ENCODE results near the gene CAPN12. TPM values are rescaled to one million over a fixed set of nuclear protein-coding genes. Genes with fewer than 3 reads are reported as not detected.
A peak's percentile ranks its signal among the peaks of the same experiment; 100 is the strongest.

CAPN12 gene
- total RNA-seq, 3 donors from 2014 or later (not counting 1 experiment from before 2014, with no cell fraction given) = 7.4 to 51.0 (median 26.7) TPM

- WGBS (ENCODE audit: insufficient coverage) = 94% methylated on average over 6 of the region's 6 CpGs
- H3K9me3 ChIP-seq (ENCODE audit: control insufficient read depth, insufficient read depth, low read length) = no peaks in the 10 kb centered on the region
- intact Hi-C loops (cut with micrococcal nuclease) = loop anchor here (5.0 kb wide), 1 partner anchor 36 kb away; no protein-coding TSS in a partner anchor
- DNase-seq (no peak), ATAC-seq (no peak)
- H3K4me3 ChIP-seq (ENCODE audit: low read length) = no peak overlapping the region
- peak overlapping the region; percentile 81 for H3K27ac ChIP-seq (ENCODE audit: low read length)
- H3K4me3 Mint-ChIP-seq = peak overlapping the region; percentile 70
- no peaks in the 10 kb centered on the region for H3K36me3 Mint-ChIP-seq
- H3K4me1 ChIP-seq (ENCODE audit: control insufficient read depth, insufficient read depth, low read length) = peaks cover 84% of the 10 kb centered on the region
- H3K27me3 Mint-ChIP-seq (ENCODE audit: low read depth in 2 of 2) = no peaks in the 10 kb centered on the region
- H3K27ac Mint-ChIP-seq = peak overlapping the region; percentile 89 to 93
- no peaks in the 10 kb centered on the region for H3K9me3 Mint-ChIP-seq
- no peak for TF ChIP-seq CTCF (IDR thresholded peaks at IDR 0.05)
- H3K36me3 ChIP-seq (ENCODE audit: control insufficient read depth, insufficient read depth, low read length) = peaks cover 28% of the 10 kb centered on the region
- no peaks in the 10 kb centered on the region for H3K27me3 ChIP-seq (ENCODE audit: control insufficient read depth, insufficient read depth, low read length)
- H3K4me1 Mint-ChIP-seq = peaks cover 80 to 81% of the 10 kb centered on the region in 2 donors
These were observed 47.6 kb downstream of the CAPN12 start for GRCh38 chr19:38696729-38697055.

- H3K27me3 Mint-ChIP-seq (ENCODE audit: low read depth in 2 of 2) = no peaks in the 10 kb centered on the region
- no peaks in the 10 kb centered on the region for H3K27me3 ChIP-seq (ENCODE audit: control insufficient read depth, insufficient read depth, low read length)
- WGBS (ENCODE audit: insufficient coverage) = 89% methylated on average over 15 of the region's 22 CpGs
- no peaks in the 10 kb centered on the region for H3K36me3 Mint-ChIP-seq
- peaks cover 22% of the 10 kb centered on the region for H3K36me3 ChIP-seq (ENCODE audit: control insufficient read depth, insufficient read depth, low read length)
- peak overlapping the region; percentile 81 for H3K27ac ChIP-seq (ENCODE audit: low read length)
- H3K9me3 Mint-ChIP-seq = no peaks in the 10 kb centered on the region
- no peaks in the 10 kb centered on the region for H3K9me3 ChIP-seq (ENCODE audit: control insufficient read depth, insufficient read depth, low read length)
- intact Hi-C loops (cut with micrococcal nuclease) = loop anchor here (5.0 kb wide), 1 partner anchor 36 kb away; no protein-coding TSS in a partner anchor
- ATAC-seq (no peak), DNase-seq (no peak)
- TF ChIP-seq CTCF (IDR thresholded peaks at IDR 0.05) = no peak
- peak overlapping the region; percentile 89 to 93 for H3K27ac Mint-ChIP-seq
- peaks cover 90% of the 10 kb centered on the region for H3K4me1 ChIP-seq (ENCODE audit: control insufficient read depth, insufficient read depth, low read length)
- peak overlapping the region; percentile 75 for H3K4me3 Mint-ChIP-seq
- H3K4me3 ChIP-seq (ENCODE audit: low read length) = no peak overlapping the region
- H3K4me1 Mint-ChIP-seq = peaks cover 83 to 87% of the 10 kb centered on the region in 2 donors
These were observed 48.2 kb downstream of the CAPN12 start for GRCh38 chr19:38695832-38696728.

GRCh38 chr19:38695317-38695683, 49.0 kb downstream of the CAPN12 start:
- Histone ChIP-seq H3K36me3 (ENCODE audit: control insufficient read depth, insufficient read depth, low read length) (peaks cover 18% of the 10 kb centered on the region), H3K4me1 (ENCODE audit: control insufficient read depth, insufficient read depth, low read length) (peaks cover 98% of the 10 kb centered on the region), H3K27me3 (ENCODE audit: control insufficient read depth, insufficient read depth, low read length) (no peaks in the 10 kb centered on the region), H3K4me3 (ENCODE audit: low read length) (no peak overlapping the region), H3K27ac (ENCODE audit: low read length) (peak overlapping the region; percentile 81), H3K9me3 (ENCODE audit: control insufficient read depth, insufficient read depth, low read length) (no peaks in the 10 kb centered on the region)
- Mint-ChIP-seq H3K4me3 (peak overlapping the region; percentile 75), H3K27me3 (ENCODE audit: low read depth in 2 of 2) (no peaks in the 10 kb centered on the region), H3K36me3 (no peaks in the 10 kb centered on the region), H3K4me1 (peaks cover 90 to 93% of the 10 kb centered on the region in 2 donors), H3K27ac (peak overlapping the region; percentile 89 to 93), H3K9me3 (no peaks in the 10 kb centered on the region)
- no peak for ATAC-seq
- DNase-seq = no peak
- intact Hi-C loops (cut with micrococcal nuclease) = loop anchor here (5.0 kb wide), 1 partner anchor 37 kb away; no protein-coding TSS in a partner anchor
- TF ChIP-seq CTCF (IDR thresholded peaks at IDR 0.05) = no peak
- 31% methylated on average over 9 of the region's 9 CpGs for WGBS (ENCODE audit: insufficient coverage)

Measured in natural killer cell (primary cell).